Stimulated activated CD4-positive, alpha-beta T cell treated with anti-CD3 and anti-CD28 coated beads, Interleukin-12 subunit alpha, Interleukin-12 subunit beta, amount 100 ng/mL, for 24 hours (primary cell): Measurements from ENCODE around the gene GRIFIN.

Source experiments
- DNase-seq, 2 experiments: peaks; one replicate each; pipeline ENCODE4 v3.0.0-alpha.2; 2020; ENCODE audit warnings: low read depth in 2 of 2

The GRIFIN gene

DNA sequence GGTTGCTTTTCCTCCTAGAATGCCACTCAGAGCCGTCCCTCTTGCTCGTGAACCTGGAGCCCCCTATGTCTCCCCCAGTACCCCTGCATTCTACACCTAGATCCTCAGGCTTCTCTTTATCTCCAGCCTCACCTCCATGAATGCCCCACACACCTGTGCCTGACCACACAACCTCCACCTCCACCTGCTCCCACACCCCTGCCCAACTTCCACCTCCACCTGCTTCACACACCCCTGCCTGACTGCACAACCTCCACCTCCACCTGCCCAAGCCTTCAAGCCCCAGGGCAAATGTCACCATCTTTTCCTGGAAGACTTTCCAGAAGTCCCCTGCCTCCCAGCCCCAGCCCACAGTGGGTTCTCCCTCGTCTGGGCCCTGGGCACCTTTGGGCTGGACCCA lies 36.5 kb upstream of the GRIFIN start:
- no peak for DNase-seq

DNA sequence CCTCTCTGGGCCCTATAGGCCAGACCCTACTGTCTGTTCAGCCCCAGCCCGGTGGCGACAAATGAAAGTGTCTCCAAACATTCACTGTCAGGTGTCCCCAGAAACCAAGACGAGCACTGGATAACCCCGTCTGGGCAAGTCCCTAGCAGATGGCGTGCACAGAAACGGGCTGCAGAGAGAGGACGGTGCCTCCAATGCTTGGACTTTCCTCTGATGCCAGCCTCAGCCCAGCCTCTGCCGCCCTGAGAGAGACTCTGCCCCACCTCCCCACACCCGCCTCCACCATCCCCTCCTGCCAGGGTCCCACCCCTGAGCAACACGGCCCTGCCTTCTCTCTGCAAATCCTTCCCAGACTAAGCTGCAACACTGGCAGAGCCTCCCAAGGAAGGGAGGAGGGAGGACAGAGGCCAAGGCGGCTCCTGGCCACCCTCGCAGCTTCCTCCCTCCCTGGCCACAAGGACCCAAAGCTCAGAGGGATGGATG lies 36.0 kb upstream of the GRIFIN start:
- DNase-seq: no peak

GRCh38 chr7:2511769-2512168 lies 35.6 kb upstream of the GRIFIN start:
- no peak for DNase-seq

- DNase-seq: peak in 1 of 2 experiments; percentile 35
Observed at GRCh38 chr7:2510909-2511768, 34.9 kb upstream of the GRIFIN start.

DNA sequence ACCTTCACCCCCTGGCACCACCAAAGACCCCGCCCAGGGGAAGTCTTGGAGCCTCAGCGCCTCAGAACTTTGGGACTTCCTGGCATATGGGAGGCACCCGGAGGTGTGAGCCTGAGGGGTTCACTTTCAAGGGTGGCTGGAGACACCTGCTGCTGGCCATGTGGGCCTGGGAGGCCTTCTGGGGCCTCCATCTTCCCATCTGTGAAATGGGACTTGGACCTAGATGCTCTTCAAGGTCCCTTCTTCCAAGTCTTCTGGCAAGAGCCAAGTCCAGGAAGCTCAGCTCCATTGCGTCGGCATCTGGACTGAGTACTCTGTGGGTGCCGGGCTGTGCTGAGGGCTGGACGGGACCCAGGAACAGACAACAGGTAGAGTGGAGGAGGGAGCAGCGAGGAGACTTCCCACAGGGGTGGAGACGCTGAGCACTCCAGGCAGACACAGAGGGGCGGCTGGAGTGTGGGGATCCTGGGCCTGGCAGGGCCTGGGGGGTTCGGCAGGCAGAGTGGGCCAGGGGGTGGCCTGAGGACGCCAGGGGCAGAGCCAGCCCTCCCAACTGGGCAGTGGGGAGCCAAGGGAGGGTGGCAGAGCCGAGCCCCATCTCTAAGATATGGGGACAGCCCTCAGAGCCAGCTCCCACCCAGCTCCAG lies 34.1 kb upstream of the GRIFIN start:
- DNase-seq: no peak

- DNase-seq: no peak
Observed at GRCh38 chr7:2509298-2509906, 33.2 kb upstream of the GRIFIN start.

- peak in 1 of 2 experiments; percentile 67 for DNase-seq
Observed at GRCh38 chr7:2508327-2509215, 32.4 kb upstream of the GRIFIN start.

- no peak for DNase-seq
Observed at GRCh38 chr7:2507917-2508306, 31.7 kb upstream of the GRIFIN start.

DNA sequence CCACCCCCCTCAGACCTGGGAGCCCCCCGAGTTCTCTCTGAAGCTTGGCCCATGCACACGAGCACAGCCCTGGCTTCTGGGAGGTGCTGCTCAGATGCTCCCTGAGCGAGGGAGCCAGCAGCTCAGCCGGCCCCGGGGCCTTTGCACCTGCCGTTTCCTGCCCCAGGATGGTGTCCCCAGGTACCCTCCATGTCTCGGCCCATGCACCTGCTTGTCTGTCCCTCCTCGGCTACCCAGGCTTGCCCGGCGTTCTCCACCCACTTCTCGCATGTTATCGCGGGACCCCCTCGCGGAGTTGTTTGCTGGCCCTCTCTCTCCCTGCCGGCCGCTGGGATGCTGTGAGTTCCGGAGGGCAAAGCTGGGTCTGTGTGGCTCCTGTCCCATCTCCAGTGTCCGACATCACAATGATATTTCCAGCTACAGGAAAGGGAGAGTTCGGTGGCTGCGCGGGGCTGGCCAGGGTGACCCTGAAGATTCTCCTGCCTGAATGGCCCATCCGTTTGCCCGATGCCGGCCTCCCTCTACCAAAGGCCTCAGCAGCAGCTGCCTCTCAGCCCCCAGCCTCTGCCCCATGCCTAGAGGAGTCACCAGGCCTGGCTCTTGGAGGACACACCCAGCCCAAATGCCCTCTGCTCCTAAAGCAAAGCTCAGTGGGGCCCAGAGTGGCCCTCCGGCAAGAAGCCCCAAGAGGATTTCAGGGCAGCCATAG lies 31.2 kb upstream of the GRIFIN start:
- no peak for DNase-seq

GRCh38 chr7:2505401-2505800 lies 29.2 kb upstream of the GRIFIN start:
- DNase-seq: no peak

GRCh38 chr7:2504889-2505375 lies 28.7 kb upstream of the GRIFIN start:
- no peak for DNase-seq

DNA sequence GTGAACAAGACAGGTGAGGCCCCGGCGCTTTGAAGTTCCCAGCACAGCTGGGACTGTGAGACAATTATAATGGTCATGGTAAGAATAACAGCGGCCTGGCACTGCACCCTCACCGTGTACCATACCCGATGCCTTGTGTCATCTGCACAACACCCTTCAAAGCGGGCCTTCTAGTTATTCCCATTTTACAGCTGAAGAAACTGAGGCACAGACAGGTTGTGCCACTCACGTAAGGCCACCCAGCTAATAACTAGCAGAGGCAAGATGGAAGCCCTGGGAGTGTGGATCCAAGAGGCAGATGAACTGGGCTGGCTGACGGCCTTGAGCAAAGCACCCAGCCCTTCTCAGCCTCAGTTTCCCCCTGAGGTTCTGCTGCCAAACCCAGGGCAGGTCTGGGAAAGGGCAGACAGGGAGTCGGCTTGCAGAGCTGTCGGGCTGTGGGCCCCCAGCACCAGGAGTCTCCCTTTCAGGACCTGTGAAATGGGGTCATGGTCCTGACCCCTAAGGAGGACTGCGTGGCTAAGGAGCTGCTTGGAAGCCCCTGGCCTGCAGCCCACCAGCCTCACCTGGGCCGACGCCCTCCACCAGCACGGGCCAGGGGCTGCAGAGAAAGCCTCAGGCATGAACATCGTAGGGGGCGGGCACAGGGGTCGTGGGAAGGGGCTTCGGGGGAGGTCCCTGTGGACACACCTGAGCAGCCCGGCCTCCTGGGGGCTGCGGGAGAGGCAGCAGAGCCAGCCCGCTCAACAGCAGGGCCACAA lies 28.1 kb upstream of the GRIFIN start:
- DNase-seq: no peak

- DNase-seq: no peak
Observed at GRCh38 chr7:2503056-2503941, 27.1 kb upstream of the GRIFIN start.

DNA sequence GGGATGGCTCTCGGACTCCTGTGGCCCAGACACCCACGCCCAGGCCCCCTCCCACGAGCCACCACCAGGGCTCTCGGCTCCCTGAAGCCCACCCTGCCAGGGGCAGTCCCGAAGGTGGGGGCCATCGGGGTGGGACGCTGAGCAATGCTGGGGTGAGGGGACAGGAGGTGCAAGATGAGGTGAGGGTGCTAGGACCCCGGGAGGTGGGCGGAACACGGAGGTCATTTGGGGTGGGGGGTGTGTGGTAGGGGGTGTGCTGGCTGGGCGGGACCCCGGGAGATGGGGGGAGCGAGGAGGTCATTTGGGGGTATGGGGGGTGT lies 26.4 kb upstream of the GRIFIN start:
- no peak for DNase-seq

- DNase-seq: no peak
Observed at GRCh38 chr7:2501947-2502646, 25.9 kb upstream of the GRIFIN start.

DNA sequence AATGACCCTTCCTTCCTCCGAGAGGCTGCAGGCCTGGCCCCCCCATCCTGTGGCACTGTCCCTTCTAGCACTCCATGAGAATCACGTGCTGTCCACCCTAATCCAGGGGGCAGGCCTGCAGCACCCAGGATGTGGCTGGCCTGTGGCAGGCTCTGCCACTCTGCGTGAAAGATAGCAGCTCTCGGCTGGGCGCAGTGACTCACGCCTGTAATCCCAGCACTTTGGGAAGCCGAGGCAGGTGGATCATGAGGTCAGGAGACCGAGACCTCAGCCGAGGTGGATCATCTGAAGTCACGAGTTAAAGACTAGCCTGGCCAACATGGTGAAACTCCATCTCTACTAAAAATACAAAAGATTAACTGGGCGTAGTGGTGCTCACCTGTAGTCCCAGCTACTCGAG lies 24.5 kb upstream of the GRIFIN start:
- no peak for DNase-seq

DNA sequence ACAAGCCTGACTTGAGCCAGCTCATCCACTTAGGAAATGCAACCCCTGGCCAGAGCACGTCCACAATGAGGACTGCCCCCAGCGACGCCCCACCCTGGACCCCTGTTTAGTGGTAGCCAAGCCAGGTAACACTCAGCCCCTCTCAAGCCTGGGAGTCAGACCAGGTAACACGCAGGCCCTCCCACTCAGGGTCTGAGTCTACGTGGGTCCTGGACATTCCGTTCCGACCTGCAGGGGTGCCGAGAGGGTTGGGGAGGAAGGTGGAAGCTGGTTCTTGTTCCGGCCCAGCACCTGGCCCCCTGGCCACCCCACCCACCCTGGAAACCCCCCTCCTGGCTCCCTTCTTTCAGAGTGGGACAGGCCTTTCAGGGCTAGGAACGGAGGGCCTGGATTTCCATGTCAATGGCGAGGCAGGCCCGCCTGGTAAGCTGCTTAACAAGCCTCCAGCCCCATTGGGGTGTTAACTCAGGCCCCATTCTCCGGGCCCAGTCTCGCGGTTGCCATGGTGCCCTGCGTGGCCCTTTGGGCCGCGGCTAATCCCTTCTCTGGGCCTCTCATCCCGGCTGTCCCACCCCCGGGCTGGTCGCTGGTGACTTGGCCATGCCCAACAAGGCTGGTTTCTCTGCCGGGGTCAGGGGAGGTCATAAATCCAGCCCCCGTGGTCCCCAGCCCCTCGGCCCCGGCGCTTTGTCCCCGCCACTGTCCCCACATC lies 23.7 kb upstream of the GRIFIN start:
- DNase-seq: no peak

- DNase-seq: no peak
Observed at GRCh38 chr7:2499181-2499580, 23.0 kb upstream of the GRIFIN start.
